Omental fat pad (tissue), 4 donors: ENCODE results near the gene SOD3. TPM values are rescaled to one million over a fixed set of nuclear protein-coding genes. Genes with fewer than 3 reads are reported as not detected.

ENCODE experiments used
- ATAC-seq: fragments of 150-250 bp; one replicate; pipeline ENCODE4 v1.9.1; 2016; ENCODE audit warnings: mild to moderate bottlenecking, moderate library complexity; ENCODE audit not compliant: low FRiP score
- DNase-seq: peaks from one replicate; pipeline ENCODE4 v3.0.0-alpha.2; 2019; ENCODE audit warnings: low spot score
- CTCF ChIP-seq, 3 donors: fragments of 450-650 bp; IDR thresholded peaks; one replicate each; pipeline ENCODE4 v1.5.1; 2016 to 2017; ENCODE audit warnings: antibody characterized with exemption in 3 of 3, mild to moderate bottlenecking in 3 of 3, moderate library complexity in 2 of 3
- small RNA-seq: library from RNA; depleted of rRNA; stranded (forward); fragments of <200 nt; gene quantifications from one replicate; pipeline ENCODE3, GENCODE V24; 2016
- total RNA-seq, 4 donors: library from RNA; depleted of rRNA; stranded (reverse); fragments of >200 nt; gene quantifications; one replicate each; pipeline ENCODE4 v1.1.0, GENCODE V29; 2016

SOD3 gene
- total RNA-seq, 4 donors from 2014 or later, result 42.3 to 79.5 (median 69.8) TPM

- DNase-seq (no peak), ATAC-seq (no peak)
- TF ChIP-seq CTCF (IDR thresholded peaks at IDR 0.05), result no peak
Measured at GRCh38 chr4:24849351-24849750, 54.0 kb downstream of the SOD3 start.

DNA sequence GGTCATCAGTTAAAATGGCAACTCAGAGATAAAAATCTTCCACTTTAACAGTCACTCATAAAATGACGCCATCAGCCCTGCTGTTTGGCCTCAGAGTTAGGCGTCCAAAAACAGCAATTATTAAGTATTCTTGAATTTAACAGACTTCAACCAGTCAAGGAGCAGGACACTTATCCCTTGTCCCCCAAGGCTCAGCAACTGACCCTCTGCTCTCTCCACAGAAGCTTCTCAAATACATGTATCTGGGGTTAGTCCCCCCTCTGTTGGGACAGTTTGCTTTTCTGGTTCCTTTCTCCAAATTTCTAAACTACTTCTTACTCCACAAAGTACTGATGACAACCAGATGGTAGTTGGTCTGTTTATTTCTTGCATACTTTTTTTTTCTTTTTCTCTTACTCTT lies 54.4 kb downstream of the SOD3 start:
- ATAC-seq (no peak), DNase-seq (no peak)
- no peak for TF ChIP-seq CTCF (IDR thresholded peaks at IDR 0.05)

Small RNAs within 50 kb of the gene (small RNA-seq; reads per million reads assigned to genes)
- not detected for gene AC006390.1

Other genes with a start within 250 kb of the SOD3 start
- gene DHX15, start 211.0 kb upstream of the SOD3 start, total RNA-seq, result 100 to 1,000 TPM; 115 to 252 (median 154) TPM
- 10 to 100 TPM; 11.5 to 22.4 (median 14.4) TPM for gene CCDC149, start 117.5 kb downstream of the SOD3 start, total RNA-seq
- 1 to 10 TPM; 2.8 to 6.4 (median 5.4) TPM for gene LGI2, start 235.4 kb downstream of the SOD3 start, total RNA-seq